22Rv1 (cell line): ENCODE results near the gene PHF20.
A peak's percentile ranks its signal among the peaks of the same experiment; 100 is the strongest.
"Not testable (repeated sequence)": the region's sequence is repeated elsewhere in the genome, so short reads cannot be mapped to it uniquely, and the experiment has no call there.

ENCODE experiments used
- H3K27ac ChIP-seq: fragments of 450-650 bp; 2 replicates; pipeline ENCODE4 v1.5.1; 2017
- CTCF ChIP-seq: fragments of 450-650 bp; IDR thresholded peaks from 2 replicates; pipeline ENCODE4 v1.5.1; 2017; ENCODE audit warnings: mild to moderate bottlenecking
- ZFX ChIP-seq: fragments of 450-650 bp; IDR thresholded peaks from 2 replicates; pipeline ENCODE4 v1.6.1; 2017; ENCODE audit warnings: antibody characterized with exemption, borderline replicate concordance

Gene PHF20

DNA sequence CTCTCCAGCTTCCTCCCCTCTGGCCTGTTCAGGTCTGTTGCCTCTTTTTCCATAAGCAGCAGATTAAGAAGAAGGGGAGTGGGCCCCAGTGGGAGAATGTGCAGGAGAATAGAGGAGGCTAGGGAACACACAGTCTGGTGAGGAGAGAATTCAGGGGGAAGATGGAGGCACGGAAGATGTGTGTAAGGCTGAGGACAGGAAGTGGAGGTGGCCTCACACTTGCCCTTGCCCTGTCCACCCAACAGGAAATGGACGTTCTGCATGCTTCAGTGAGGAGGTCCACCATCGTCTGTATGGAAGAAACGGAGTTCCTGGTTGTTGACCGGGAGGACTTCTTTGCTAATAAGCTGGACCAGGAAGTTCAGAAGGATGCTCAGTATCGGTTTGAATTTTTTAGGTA, 212.6 kb downstream of the PHF20 start:
- no peak overlapping the region for H3K27ac ChIP-seq
- TF ChIP-seq CTCF (no peak), ZFX (no peak)

DNA sequence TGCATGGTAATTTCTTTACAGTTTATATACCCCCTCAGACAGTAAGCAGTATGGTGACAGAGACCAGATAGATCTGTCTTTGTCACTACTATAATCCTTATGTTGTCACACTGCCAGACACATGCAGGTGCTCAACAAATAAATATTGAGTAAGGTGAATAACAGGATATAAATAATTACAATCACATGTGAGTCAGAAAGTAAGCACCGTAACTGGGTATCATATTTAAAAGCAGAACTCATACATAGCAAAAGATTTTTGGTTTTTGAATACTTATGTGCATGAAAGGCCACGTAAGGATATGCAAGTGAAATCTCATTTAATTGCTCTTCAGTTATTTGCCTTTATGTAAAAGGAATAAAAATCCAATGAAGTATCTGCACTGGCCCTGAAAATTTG, 214.0 kb downstream of the PHF20 start:
- TF ChIP-seq CTCF (no peak), ZFX (no peak)
- no peak overlapping the region for H3K27ac ChIP-seq

DNA sequence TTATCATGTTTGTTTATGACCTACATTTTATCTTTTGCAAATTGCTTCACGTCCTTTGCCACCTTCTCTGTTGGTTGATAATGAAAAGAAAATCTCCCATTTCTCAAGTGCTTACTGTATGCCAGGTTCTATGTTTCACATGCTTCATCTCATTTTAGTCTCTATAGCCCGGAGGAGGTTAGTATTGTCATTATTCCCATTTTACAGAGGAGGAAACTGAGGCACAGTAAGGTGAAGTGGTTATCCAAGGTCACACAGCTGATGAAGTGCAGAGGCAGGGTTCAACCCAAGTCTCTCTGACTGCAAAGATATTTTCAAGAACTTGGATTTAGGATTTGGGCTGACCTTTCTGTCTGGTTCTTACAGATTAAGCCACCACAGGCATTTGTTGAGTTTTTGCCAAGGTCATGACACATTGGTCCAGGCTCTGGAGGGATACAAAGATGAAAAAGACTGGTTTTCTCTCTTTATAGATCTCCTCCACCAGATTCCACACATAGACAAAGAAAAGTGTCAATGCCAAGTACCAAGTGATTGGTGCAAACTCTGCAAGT, 217.2 kb downstream of the PHF20 start:
- TF ChIP-seq ZFX (no peak), CTCF (no peak)
- H3K27ac ChIP-seq, result no peak overlapping the region

- H3K27ac ChIP-seq, result no peak overlapping the region
- no peak for TF ChIP-seq ZFX
- TF ChIP-seq CTCF, result peak; percentile 75
Measured at GRCh38 chr20:35991142-35991771, 219.4 kb downstream of the PHF20 start.

DNA sequence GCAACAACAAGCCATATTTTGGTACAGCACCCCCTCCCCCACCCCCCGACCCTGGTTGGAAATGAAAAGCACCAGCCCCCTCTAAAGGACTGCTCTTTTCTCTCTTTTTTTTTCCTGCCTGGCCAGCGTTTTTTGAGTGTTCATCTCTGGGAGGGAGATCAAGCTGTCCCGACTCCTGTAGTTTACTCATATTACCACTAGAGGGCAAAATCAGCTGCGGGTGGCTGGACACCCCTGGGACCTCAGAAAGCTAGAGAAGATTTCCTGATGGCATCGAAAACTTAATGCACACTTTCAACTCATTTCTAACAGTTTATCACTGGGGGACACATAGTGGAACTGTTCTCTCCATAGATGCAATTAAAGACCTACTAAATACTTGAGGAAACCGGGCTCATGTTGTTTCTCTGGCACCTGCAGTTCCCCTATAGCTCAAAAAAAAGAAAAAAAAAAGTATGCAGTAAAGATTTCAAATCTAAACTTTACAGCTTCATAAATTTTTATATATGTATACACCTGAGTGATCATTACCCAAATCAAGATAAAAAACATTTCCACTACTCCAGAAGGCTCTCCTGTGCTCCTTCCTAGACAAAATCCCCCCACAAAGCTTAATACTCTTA, 221.0 kb downstream of the PHF20 start:
- no peak for TF ChIP-seq ZFX
- peak; percentile 94 for TF ChIP-seq CTCF
- H3K27ac ChIP-seq, result no peak overlapping the region

GRCh38 chr20:35994994-35995453, 223.2 kb downstream of the PHF20 start:
- TF ChIP-seq CTCF (peak; percentile 95), ZFX (no peak)
- no peak overlapping the region for H3K27ac ChIP-seq

DNA sequence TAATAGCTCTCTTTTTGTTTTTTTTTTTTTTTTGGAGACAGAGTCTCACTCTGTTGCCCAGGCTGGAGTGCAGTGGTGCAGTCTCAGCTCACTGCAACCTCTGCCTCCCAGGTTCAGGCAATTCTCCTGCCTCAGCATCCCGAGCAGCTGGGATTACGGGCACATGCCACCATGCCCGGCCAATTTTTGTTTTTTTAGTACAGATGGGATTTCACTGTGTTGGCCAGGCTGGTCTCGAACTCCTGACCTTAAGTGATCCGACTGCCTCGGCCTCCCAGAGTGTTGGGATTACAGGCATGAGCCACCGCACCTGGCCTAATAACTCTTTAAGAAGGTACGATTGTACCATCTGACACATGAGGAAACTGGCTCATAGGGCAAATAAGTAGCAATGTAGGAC, 224.7 kb downstream of the PHF20 start:
- H3K27ac ChIP-seq, result not testable (repeated sequence)
